Measurements from ENCODE around the gene CD300LB.

Gene CD300LB

GRCh38 chr17:74527756-74528155 is 3.5 kb downstream of the CD300LB start:
- TF ChIP-seq, protein P1, sequence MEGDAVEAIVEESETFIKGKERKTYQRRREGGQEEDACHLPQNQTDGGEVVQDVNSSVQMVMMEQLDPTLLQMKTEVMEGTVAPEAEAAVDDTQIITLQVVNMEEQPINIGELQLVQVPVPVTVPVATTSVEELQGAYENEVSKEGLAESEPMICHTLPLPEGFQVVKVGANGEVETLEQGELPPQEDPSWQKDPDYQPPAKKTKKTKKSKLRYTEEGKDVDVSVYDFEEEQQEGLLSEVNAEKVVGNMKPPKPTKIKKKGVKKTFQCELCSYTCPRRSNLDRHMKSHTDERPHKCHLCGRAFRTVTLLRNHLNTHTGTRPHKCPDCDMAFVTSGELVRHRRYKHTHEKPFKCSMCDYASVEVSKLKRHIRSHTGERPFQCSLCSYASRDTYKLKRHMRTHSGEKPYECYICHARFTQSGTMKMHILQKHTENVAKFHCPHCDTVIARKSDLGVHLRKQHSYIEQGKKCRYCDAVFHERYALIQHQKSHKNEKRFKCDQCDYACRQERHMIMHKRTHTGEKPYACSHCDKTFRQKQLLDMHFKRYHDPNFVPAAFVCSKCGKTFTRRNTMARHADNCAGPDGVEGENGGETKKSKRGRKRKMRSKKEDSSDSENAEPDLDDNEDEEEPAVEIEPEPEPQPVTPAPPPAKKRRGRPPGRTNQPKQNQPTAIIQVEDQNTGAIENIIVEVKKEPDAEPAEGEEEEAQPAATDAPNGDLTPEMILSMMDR (conservative IDR thresholded peaks at IDR 0.05; ENCODE audit: low read depth, low read length) = no peak

GRCh38 chr17:74527081-74527480 is 4.2 kb downstream of the CD300LB start:
- H3K9ac ChIP-seq = no peak overlapping the region
- no peak overlapping the region for H2AFZ ChIP-seq (ENCODE audit: low read depth)
- H3K4me1 ChIP-seq (ENCODE audit: low read depth, poor library complexity, severe bottlenecking) = no peaks in the 10 kb centered on the region
- H3K79me2 ChIP-seq (ENCODE audit: insufficient read depth, low read depth) = no peaks in the 10 kb centered on the region
- no peak overlapping the region for H3K4me2 ChIP-seq
- H4K20me1 ChIP-seq (ENCODE audit: insufficient read depth) = no peaks in the 10 kb centered on the region
- no peak overlapping the region for H3K27ac ChIP-seq
- H3K4me3 ChIP-seq (IDR thresholded peaks at IDR 0.05; ENCODE audit: insufficient read depth, low read depth, low read length) = no peak overlapping the region
- no peaks in the 10 kb centered on the region for H3K36me3 ChIP-seq (ENCODE audit: insufficient read depth)
- TF ChIP-seq, protein P1 (conservative IDR thresholded peaks at IDR 0.05; ENCODE audit: low read depth, low read length) = no peak
- H3K27me3 ChIP-seq (ENCODE audit: insufficient read depth, low read depth) = peaks cover 98% of the 10 kb centered on the region

More at GRCh38 chr17:74527756-74528155, 3.5 kb downstream of the CD300LB start:
- H3K79me2 ChIP-seq (ENCODE audit: insufficient read depth, low read depth) = no peaks in the 10 kb centered on the region
- H3K4me1 ChIP-seq (ENCODE audit: low read depth, poor library complexity, severe bottlenecking) = no peaks in the 10 kb centered on the region
- no peak overlapping the region for H3K4me2 ChIP-seq
- no peaks in the 10 kb centered on the region for H3K36me3 ChIP-seq (ENCODE audit: insufficient read depth)
- peaks cover 98% of the 10 kb centered on the region for H3K27me3 ChIP-seq (ENCODE audit: insufficient read depth, low read depth)
- H3K9ac ChIP-seq = no peak overlapping the region
- H2AFZ ChIP-seq (ENCODE audit: low read depth) = no peak overlapping the region
- H3K4me3 ChIP-seq (IDR thresholded peaks at IDR 0.05; ENCODE audit: insufficient read depth, low read depth, low read length) = no peak overlapping the region
- H3K27ac ChIP-seq = no peak overlapping the region
- no peaks in the 10 kb centered on the region for H4K20me1 ChIP-seq (ENCODE audit: insufficient read depth)

DNA sequence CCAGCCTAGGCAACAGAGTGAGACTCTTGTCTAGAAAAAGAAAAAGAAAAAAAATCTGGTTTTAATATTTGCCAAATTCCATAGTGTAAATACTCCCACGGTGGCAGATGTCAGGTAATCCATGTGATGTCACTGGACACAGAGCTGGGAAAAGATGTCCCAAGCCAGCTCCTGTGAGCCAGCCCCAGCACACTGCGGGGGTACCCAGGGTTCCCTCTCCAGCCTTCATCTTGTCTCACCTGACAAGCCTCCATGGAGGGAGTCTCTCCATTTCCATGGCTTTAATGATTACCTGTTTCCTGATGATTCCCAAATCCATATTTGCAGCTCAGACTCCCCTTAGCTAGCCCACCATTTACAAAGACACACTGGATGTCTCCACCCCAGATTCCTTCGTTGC is 4.6 kb downstream of the CD300LB start:
- Histone ChIP-seq H3K79me2 (ENCODE audit: insufficient read depth, low read depth) (no peaks in the 10 kb centered on the region), H2AFZ (ENCODE audit: low read depth) (no peak overlapping the region), H3K27me3 (ENCODE audit: insufficient read depth, low read depth) (peaks cover 97% of the 10 kb centered on the region), H3K27ac (no peak overlapping the region), H3K4me1 (ENCODE audit: low read depth, poor library complexity, severe bottlenecking) (no peaks in the 10 kb centered on the region), H3K9ac (no peak overlapping the region), H3K36me3 (ENCODE audit: insufficient read depth) (no peaks in the 10 kb centered on the region), H3K4me2 (no peak overlapping the region), H4K20me1 (ENCODE audit: insufficient read depth) (no peaks in the 10 kb centered on the region), H3K4me3 (IDR thresholded peaks at IDR 0.05; ENCODE audit: insufficient read depth, low read depth, low read length) (no peak overlapping the region)
- TF ChIP-seq, protein P1 (conservative IDR thresholded peaks at IDR 0.05; ENCODE audit: low read depth, low read length) = no peak

DNA sequence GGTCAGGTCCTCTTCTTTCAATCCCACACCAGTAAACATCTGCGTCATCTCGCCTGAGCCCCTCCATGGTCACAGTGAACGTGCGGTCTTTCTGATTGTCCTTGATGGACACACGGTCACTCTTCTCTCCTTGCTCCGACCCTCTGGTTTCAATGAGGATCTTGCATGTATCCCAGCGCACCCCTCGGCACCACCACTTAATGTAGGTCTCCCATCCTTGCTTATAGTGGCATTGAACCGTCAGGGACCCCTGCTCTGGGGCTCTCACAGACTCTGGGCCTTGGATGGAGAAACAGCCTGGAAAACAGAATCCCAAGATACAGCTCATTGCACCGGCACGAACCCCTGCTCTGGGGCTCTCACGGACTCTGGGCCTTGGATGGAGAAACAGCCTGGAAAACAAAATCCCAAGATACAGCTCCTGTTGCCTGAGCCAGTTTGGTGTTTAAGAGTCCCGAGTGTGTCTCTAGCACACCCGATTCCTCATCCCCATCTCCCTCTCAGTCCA is 5.4 kb downstream of the CD300LB start:
- Histone ChIP-seq H3K79me2 (ENCODE audit: insufficient read depth, low read depth) (no peaks in the 10 kb centered on the region), H3K36me3 (ENCODE audit: insufficient read depth) (no peaks in the 10 kb centered on the region), H3K27ac (no peak overlapping the region), H3K9ac (no peak overlapping the region), H3K4me3 (IDR thresholded peaks at IDR 0.05; ENCODE audit: insufficient read depth, low read depth, low read length) (no peak overlapping the region), H2AFZ (ENCODE audit: low read depth) (no peak overlapping the region), H3K4me1 (ENCODE audit: low read depth, poor library complexity, severe bottlenecking) (no peaks in the 10 kb centered on the region), H4K20me1 (ENCODE audit: insufficient read depth) (no peaks in the 10 kb centered on the region), H3K4me2 (no peak overlapping the region), H3K27me3 (ENCODE audit: insufficient read depth, low read depth) (peaks cover 97% of the 10 kb centered on the region)
- TF ChIP-seq, protein P1 (conservative IDR thresholded peaks at IDR 0.05; ENCODE audit: low read depth, low read length) = no peak

All from KMS-11 (cell line).